T-helper 1 cell (primary cell): ENCODE measurements around the gene KCNAB3.

Experiments used
- DNase-seq, 5 donors: peaks; one replicate each; pipeline ENCODE4 v3.0.0-alpha.2; 2012 to 2020

The KCNAB3 gene

DNA sequence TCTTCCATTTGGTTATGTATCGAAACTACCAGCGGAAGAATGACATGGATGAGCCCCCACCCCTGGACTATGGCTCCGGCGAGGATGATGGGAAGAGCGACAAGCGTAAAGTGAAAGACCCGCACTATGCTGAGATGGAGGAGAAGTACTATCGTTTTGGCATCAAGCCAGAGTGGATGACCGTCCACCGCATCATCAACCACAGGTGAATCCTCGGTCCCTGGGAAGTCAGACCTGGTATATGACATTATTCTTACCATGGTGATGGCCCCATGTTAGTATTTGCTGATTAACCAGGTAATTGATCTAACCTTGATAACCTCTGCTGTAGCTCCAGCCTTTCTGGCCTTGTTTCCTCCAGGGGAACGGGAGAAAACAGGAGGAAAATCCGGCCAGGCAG lies 32.6 kb downstream of the KCNAB3 start:
- no peak for DNase-seq

DNA sequence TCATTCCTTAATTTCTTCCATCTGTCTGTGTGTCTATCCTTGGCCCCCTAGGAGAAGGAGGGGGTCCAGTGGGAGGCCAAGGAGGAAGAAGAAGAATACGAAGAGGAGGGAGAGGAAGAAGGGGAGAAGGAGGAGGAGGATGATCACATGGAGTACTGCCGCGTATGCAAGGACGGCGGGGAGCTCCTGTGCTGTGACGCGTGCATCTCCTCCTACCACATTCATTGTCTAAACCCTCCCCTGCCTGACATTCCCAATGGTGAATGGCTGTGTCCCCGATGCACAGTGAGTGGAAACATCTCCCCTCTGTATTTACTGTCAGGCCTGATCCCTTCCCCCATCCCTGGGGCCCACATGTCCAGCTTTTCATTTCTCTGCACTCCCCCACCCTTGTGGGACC lies 34.8 kb downstream of the KCNAB3 start:
- DNase-seq, result no peak

DNA sequence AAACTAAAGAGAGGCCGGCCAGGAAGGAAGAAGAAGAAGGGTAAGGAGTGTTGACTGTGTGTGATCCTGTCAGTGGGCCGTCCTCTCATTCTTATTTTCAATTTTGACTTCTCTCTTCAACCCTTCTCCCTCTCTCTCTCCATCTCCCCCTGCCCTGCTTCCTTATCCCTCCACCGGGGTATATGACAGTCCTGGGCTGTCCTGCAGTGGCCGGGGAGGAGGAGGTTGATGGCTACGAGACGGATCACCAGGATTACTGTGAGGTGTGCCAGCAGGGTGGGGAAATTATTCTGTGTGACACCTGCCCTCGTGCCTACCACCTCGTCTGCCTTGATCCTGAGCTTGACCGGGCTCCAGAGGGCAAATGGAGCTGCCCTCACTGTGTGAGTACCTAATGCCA lies 35.4 kb downstream of the KCNAB3 start:
- DNase-seq, result no peak

GRCh38 chr17:7893187-7893880 lies 36.3 kb downstream of the KCNAB3 start:
- no peak for DNase-seq

GRCh38 chr17:7889166-7889955 lies 40.3 kb downstream of the KCNAB3 start:
- peak in 2 of 5 donors; percentile 19 to 28 for DNase-seq

GRCh38 chr17:7888184-7888920 lies 41.3 kb downstream of the KCNAB3 start, which contains the start of gene CHD3:
CHD3 (plus strand) TSS chr17:7888789; CDS start chr17:7889001, 212 bp downstream.
- peak in 3 of 5 donors; percentile 25 to 47 (median 34) for DNase-seq

DNA sequence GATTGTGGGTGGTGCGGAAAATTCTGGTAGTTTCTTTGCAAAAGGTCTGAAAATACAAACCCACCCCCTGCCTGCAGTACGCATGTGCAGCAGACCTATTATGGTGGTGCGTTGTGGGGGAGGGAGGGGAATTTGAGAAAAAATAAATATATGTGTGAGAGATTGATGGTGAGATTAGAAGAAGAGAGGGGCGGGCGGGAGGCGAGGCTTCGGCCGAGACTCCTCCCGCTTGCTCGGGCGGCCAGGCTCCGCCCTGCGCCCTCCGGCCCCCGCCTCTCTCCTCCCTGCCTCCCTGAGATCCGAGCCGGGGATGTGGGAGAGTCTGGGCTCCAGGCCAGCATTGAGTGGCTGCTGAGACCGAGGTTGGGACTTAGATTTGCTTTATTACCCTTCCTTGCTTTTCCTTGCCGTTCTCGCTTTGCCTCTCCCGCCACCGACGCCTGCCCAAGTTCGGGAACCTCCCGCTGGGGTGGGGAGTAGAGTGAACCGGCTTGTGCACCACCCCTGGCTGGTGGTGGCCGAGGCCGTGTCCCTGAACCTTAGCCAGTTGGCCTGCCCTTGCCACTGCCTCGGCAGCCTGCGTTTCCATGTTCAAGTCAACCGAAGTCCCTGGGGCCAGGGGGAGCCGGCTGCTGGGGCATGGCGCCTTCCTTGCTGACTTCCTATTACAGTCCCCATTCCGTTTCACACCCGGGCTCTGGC lies 42.0 kb downstream of the KCNAB3 start:
- DNase-seq, result peak; percentile 69 to 94 (median 83)

- DNase-seq, result no peak
Measured at GRCh38 chr17:7887038-7887481, 42.6 kb downstream of the KCNAB3 start.

DNA sequence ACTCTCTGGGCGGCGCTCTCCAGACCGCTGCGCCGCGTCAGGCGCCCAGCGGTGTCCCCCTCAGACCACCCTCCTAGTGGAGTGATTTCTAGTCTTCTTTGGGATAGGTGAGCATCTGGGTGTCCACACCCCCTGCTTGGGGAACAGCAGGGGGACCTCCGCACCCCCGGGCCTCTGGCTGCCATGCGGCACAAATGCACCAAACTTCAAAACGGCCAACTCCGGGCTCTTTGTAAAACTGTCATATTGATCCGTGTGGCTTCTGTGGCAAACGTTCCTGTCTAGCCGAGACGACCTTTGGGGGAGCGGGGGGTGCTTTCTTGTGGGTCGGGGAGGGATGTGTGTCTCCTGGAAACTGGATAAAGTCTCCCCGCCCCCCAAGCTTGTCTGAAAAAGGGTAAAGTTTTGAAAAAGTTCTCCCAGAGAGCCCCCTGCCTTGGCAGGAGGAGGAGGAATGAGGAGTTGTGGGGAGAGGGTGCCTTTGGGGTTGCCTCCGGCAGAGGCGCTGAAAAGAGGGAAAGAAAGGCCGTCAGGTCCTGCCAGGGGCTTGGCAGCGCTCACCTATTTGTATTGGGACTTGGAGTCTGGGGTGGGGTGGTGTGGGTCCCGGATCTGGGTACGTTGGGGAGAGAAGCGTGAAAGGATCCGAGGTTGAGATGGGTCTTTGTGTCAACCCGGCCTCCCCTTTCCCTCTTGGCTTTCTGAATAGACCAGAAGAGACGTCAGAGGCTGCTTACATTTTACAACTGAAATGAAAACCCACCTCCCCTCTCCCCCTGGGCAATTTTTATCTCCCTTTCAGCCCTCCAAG lies 43.2 kb downstream of the KCNAB3 start:
- DNase-seq, result peak; percentile 40 to 69 (median 62)

- peak in 3 of 5 donors; percentile 24 to 48 (median 37) for DNase-seq
Measured at GRCh38 chr17:7885367-7886226, 44.1 kb downstream of the KCNAB3 start.

DNA sequence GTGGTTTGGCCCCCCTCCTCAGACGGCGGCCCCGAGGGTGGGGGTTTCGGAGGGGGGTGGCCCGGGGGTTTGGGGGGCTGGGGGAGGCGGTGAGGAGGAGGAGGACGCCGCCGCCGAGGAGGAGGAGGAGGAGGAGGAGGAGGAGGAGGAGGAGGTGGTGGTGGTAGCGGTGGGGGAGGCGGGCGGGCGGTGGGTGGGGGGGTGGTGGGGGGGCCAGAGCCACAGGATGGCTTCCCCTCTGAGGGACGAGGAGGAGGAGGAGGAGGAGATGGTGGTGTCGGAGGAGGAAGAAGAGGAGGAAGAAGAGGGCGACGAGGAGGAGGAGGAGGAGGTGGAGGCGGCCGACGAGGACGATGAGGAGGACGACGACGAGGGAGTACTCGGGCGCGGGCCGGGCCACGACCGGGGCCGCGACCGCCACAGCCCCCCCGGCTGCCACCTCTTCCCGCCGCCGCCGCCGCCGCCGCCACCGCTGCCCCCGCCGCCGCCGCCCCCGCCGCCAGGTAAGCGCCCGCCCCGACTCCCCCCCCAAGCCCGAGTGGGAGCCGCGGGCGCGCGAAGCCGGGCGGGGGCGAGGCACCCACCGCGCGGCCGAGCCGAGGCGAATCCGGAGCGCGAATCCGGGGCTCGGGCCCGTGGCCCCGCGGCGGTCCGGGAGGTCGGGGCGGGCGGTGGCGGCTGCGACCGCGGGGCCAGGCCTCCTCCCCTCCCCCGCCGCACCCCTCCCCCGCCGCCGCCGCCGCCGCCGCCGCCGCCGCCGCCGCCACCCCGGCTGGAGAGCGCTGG lies 44.9 kb downstream of the KCNAB3 start:
- peak in 4 of 5 donors; percentile 22 to 57 (median 26) for DNase-seq

GRCh38 chr17:7883781-7884386 lies 45.8 kb downstream of the KCNAB3 start:
- peak in 4 of 5 donors; percentile 19 to 42 (median 25) for DNase-seq

DNA sequence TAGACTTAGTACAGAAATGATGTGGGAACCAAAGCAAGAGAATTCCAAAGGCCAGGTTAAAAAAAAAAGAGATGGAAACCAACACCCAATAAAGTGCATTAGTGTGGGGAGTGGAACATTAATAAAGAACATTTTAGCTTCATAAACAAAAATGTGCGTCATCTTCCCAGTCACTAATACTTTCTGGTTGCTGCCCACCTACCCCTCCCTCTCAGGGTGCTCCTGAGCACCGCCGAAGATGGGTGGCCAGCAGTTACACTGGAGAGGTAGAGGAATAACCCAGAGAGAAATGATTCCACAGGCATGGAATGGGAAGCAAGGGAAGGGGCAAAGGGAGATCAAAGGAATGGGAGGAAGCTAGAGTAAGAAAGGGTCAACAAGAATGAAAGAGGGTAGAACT lies 47.0 kb downstream of the KCNAB3 start:
- DNase-seq, result no peak

DNA sequence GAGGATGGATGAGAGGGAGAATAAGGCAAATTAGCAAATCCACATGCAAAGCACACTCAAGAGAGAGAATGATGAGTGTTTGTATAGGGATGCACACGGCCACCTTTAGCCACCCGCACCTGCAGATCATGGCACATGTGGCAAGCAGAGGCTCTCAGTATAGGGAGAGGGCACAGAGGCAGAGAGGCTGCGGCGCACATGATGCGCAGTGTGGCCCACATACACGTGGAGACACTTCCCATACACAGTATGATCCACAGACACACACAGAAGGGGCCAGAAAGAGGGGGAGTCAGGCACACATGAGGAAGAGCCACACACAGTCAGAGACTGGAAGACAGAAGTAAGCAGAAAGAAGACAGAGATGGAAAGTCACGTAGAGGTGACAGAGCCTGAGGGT lies 47.6 kb downstream of the KCNAB3 start:
- no peak for DNase-seq

GRCh38 chr17:7881276-7882054 lies 48.2 kb downstream of the KCNAB3 start:
- DNase-seq, result no peak

DNA sequence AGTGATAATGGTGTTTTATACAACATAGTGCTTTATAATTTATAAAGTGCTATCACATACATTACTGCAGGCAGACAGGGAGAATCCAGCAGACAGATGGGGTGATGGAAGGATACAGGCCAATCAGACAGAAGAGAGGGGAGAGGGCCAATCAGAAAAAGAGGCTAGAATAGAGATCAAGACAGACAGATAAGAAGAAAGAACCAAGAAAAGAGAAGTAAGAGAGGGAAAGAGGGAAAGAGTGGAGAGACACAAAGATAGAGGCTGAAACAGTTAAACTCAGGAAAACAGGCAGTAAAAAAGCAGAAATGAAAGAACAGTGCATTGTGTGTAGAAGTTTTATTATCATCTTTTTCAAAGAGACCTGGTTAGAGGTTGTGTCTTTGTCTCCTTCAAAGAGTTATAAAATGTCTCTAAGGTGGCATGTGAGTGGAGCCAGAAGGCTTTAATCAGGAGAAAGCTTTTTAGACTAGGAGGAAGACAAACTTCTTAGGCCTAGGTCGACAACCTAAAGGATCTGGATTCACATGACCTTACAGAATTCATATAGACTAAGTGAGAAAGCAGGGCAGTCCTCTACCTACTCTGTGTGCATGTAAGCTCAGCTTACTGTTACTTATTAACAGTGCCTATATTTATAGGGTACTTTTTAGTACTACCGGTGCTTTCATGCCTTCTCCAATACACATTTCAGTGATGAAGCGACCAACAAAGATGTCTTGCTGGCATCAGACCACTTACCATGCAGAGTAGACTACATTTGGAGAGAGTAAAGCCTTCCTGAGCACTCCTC lies 49.4 kb downstream of the KCNAB3 start:
- DNase-seq, result no peak

DNA sequence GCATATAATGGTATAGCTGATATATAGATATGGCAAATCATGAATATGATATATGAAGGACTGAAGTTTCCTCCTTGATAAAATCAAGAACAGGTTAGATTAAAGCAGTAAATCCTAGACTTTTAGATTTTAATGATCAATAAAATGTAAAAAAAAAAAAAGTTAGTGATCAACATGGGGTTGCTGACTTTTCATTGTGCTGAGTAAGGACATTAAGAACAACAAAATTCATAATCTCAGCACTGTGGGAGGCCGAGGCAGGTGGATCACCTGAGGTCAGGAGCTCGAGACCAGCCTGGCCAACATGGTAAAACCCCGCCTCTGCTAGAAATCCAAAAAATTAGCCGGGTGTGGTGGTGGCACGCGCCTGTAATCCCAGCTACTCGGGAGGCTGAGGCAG lies 51.4 kb downstream of the KCNAB3 start:
- no peak for DNase-seq
